ENCODE results near the gene ZNF701.
"Not testable (repeated sequence)": the region's sequence is repeated elsewhere in the genome, so short reads cannot be mapped to it uniquely, and the experiment has no call there.

Gene ZNF701

GRCh38 chr19:52567921-52568320 is 2.2 kb upstream of the ZNF701 start:
- DNase-seq = no peak

- DNase-seq = not testable (repeated sequence)
Observed at GRCh38 chr19:52569638-52569999, 468 bp upstream of the ZNF701 start.

- DNase-seq = no peak
Observed at GRCh38 chr19:52584736-52585440, 14.8 kb downstream of the ZNF701 start.

GRCh38 chr19:52585604-52586003 is 15.5 kb downstream of the ZNF701 start:
- no peak for DNase-seq

- DNase-seq = no peak
Observed at GRCh38 chr19:52590728-52591127, 20.6 kb downstream of the ZNF701 start.

GRCh38 chr19:52592301-52592700 is 22.2 kb downstream of the ZNF701 start:
- no peak for DNase-seq

GRCh38 chr19:52593441-52593840 is 23.4 kb downstream of the ZNF701 start:
- not testable (repeated sequence) for DNase-seq

- no peak for DNase-seq
Observed at GRCh38 chr19:52599241-52599640, 29.2 kb downstream of the ZNF701 start.

GRCh38 chr19:52600639-52601024 is 30.5 kb downstream of the ZNF701 start:
- DNase-seq = no peak

- DNase-seq = peak; percentile 38
Observed at GRCh38 chr19:52601025-52601973, 31.2 kb downstream of the ZNF701 start.

GRCh38 chr19:52601974-52602366 is 31.9 kb downstream of the ZNF701 start:
- not testable (repeated sequence) for DNase-seq

- no peak for DNase-seq
Observed at GRCh38 chr19:52602941-52603340, 32.9 kb downstream of the ZNF701 start.

GRCh38 chr19:52603558-52604207 is 33.6 kb downstream of the ZNF701 start:
- DNase-seq = no peak

- DNase-seq = no peak
Observed at GRCh38 chr19:52613299-52613906, 43.3 kb downstream of the ZNF701 start.

GRCh38 chr19:52621376-52621775 is 51.3 kb downstream of the ZNF701 start:
- DNase-seq = no peak

GRCh38 chr19:52622261-52622660 is 52.2 kb downstream of the ZNF701 start:
- DNase-seq = no peak

- DNase-seq = no peak
Observed at GRCh38 chr19:52626915-52627314, 56.8 kb downstream of the ZNF701 start.

- DNase-seq = not testable (repeated sequence)
Observed at GRCh38 chr19:52627441-52627840, 57.4 kb downstream of the ZNF701 start.

- no peak for DNase-seq
Observed at GRCh38 chr19:52635786-52636570, 65.9 kb downstream of the ZNF701 start.

Measured in NK-92 treated with Interleukin-12 subunit alpha and Interleukin-12 subunit beta, amount 100 ng/mL, for 24 hours (cell line).